Measurements from ENCODE around the gene PEX7.
"Not testable (repeated sequence)": the region's sequence is repeated elsewhere in the genome, so short reads cannot be mapped to it uniquely, and the experiment has no call there.

Gene PEX7

DNA sequence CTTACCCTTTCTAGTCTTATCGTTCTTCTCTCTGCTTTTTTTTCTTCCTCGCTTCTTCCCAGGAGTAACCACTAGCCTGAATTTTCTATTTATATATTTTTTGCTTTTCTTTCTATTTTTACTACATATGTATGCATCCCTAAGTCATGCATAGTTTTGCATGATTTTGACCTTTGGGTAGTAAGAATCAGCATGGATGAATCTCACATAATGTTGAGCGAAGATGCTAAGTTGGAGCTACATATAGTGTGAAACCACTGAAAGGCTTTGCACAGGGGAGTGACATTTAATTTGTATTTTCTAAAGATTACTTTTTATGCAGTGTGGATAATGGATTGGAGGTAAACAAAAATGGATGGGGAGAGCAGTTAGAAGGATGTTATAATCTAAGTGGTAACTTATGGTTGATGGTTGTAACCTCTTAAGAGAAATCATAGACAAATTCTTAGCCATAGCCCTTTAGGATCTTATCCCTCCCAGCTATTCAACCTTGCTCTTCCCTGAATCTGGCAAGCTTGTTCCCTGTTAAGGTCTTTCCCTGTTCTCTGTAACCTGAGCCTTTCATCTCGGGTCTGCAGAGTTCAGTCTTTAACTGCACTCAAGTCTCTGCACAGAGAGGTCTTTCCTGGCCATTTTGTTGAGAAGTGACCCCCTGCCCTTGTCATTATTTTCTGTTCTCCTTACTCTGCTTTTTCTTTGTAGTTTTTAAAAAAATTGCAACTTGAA, 18.0 kb downstream of the PEX7 start:
- no peak for DNase-seq (ENCODE audit: low read depth in 2 of 2, low spot score in 1 of 2)

DNA sequence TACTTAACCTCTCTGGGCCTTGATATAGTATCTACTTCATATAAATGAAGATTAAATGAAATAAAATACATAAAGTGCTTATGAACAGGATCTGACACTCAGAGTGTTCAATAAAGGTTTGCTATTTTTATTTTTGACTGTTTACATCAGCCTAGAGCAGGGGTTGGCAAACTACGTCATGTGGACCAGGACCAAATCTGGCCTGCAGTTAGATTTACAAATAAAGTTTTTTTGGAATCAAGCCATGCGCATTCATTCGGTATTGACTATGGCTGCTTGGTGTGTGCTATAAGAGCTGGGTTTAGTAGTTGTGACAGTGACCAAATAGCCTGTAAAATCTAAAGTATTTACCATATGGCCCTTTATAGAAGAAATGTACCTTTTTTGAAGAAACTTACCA, 20.8 kb downstream of the PEX7 start:
- DNase-seq (ENCODE audit: low read depth in 2 of 2, low spot score in 1 of 2), result no peak

DNA sequence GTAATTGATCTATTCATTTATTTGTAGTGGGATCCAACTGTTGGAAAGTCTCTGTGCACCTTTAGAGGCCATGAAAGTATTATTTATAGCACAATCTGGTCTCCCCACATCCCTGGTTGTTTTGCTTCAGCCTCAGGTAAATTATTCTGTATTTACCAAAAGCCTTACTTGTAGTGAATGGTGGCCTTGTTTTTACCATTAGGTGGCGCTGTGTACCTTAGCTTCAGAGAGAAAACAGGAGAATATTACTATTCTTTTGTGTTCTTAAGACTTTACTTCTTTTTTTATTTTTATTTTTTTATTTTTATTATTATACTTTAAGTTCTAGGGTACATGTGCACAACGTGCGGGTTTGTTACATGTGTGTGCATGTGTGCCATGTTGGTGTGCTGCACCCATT, 23.7 kb downstream of the PEX7 start:
- DNase-seq (ENCODE audit: low read depth in 2 of 2, low spot score in 1 of 2), result no peak

DNA sequence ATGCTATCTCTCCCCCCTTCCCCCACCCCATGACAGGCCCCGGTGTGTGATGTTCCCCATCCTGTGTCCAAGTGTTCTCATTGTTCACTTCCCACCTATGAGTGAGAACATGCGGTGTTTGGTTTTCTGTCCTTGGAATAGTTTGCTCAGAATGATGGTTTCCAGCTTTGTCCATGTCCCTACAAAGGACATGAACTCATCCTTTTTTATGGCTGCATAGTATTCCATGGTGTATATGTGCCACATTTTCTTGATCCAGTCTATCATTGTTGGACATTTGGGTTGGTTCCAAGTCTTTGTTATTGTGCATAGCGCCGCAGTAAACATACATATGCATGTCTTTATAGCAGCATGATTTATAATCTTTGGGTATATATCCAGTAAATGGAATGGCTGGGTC, 24.1 kb downstream of the PEX7 start:
- not testable (repeated sequence) for DNase-seq (ENCODE audit: low read depth in 2 of 2, low spot score in 1 of 2)

DNA sequence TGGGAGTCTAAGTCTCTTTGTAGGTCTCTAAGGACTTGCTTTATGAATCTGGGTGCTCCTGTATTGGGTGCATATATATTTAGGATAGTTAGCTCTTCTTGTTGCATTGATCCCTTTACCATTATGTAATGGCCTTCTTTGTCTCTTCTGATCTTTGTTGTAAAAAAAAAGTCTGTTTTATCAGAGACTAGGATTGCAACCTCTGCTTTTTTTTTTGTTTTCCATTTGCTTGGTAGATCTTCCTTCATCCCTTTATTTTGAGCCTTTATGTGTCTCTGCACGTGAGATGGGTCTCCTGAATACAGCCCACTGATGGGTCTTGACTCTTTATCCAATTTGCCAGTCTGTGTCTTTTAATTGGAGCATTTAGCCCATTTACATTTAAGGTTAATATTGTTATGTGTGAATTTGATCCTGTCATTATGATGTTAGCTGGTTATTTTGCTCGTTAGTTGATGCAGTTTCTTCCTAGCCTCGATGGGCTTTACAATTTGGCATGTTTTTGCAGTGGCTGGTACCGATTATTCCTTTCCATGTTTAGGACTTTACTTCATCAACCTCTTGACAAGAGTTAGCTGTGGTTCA, 27.7 kb downstream of the PEX7 start:
- DNase-seq (ENCODE audit: low read depth in 2 of 2, low spot score in 1 of 2), result not testable (repeated sequence)

DNA sequence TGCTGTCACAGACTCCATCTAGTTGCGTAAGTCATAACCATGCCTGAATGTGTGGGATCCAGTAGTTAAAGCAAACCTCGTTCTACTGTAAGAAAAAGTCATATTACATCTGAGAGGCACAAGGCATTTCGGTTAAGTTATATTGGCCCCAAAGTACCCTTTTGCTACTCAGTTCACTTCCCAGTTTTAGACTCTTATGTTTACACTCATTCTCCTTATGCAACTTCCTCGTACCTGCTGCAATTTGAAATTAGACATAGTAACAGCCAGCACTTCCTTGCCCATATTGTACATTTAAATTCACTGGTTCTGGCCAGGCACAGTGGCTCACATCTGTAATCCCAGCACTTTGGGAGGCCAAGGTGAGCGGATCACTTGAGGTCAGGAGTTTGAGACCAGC, 37.0 kb downstream of the PEX7 start:
- DNase-seq (ENCODE audit: low read depth in 2 of 2, low spot score in 1 of 2), result no peak

DNA sequence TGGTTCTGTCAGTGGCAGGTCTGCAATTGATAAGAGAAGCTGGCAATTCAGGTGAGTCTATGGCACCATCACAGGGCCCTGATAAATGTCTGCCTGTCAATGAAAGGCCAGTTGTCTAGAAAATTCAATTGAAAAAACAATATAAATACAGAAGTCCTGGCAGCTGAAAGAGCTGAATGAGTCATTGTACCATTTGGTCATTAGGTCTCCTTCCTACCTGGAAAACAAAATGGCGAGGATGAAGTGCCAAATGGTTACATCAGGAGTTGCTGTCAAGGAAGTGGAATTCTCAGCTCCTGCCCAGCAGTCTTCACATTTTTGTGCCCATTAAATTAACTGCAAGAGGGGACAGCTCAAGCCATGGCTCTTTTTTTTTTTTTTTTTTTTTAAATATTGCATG, 37.7 kb downstream of the PEX7 start:
- DNase-seq (ENCODE audit: low read depth in 2 of 2, low spot score in 1 of 2), result no peak

DNA sequence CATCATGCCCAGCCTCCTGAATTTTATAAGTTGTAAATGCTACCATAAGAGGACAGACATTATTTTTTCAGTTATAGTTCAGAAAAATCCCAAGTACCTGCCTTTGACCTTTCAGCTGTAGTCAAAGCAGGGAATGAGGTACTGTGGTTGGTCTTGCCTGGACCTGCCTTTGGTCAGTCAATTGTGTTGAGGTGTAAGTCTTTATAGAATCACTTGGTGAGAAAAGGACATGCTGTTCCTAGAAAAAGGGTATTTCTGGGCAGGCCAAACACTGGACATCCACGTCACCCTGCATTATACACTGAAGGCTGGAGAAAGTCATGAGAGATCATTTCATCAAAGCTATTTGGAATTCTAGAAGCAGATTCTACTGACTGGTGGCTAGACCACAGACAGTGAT, 40.3 kb downstream of the PEX7 start:
- DNase-seq (ENCODE audit: low read depth in 2 of 2, low spot score in 1 of 2), result no peak

DNA sequence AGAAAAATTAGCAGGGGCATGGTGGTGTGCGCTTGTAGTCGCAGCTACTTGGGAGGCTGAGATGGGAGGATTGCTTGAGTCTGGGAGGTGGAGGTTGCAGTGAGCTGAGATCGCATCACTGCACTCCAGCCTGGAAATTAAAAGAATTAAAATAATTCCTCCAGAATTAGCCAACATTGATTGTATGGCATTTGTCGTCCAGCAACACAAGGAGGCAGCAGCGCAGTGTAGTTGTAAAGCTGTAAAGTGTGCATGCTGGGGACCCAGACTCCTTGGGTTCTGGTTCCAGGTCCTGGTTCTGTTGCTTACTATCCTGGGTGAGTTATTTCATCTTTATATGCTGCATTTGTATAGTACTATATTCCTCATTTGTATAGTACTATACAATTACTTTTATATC, 41.4 kb downstream of the PEX7 start:
- DNase-seq (ENCODE audit: low read depth in 2 of 2, low spot score in 1 of 2), result no peak

DNA sequence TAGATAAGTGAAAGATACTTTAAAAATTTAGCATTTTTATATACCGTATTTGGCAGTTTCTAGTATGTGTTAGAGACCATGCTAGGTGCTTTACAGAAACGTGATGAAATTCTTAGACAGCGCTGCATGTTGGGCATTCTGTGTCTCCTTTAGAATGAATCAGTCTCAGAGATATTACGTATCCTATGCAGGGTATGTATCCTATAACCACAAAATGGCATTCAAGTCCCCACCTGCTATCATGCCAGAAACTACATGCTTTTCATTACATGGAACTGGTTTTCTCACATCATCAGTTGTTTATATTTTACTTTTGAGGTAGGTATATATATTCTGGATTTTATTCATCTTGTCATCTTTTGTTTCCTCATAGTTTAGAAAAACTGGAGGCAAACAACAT, 42.3 kb downstream of the PEX7 start:
- no peak for DNase-seq (ENCODE audit: low read depth in 2 of 2, low spot score in 1 of 2)

DNA sequence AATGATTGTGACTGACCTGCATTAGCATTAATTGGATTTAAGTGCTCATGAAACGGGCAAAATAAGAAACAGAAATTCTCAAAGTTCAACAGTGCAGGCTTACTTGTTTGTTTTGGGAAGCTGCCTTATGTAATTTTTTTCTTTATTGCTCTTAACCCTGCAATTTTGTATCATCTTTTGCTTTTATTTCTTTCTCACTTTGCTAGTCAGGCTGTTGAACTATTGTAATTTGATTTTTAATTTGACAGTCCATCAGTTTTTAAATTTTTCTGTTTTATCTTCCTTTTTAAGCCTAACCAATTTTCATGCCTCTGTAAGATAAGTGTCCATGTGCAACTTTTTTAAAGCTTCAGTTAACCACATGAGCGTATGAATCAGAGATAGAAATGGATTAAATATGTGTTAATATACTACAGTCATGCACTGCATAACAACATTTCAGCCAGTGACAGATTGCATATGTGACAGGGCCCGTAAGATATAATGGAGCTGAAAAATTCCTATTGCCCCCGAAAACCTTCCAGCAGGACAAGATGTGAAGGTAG, 44.6 kb downstream of the PEX7 start:
- DNase-seq (ENCODE audit: low read depth in 2 of 2, low spot score in 1 of 2), result no peak

DNA sequence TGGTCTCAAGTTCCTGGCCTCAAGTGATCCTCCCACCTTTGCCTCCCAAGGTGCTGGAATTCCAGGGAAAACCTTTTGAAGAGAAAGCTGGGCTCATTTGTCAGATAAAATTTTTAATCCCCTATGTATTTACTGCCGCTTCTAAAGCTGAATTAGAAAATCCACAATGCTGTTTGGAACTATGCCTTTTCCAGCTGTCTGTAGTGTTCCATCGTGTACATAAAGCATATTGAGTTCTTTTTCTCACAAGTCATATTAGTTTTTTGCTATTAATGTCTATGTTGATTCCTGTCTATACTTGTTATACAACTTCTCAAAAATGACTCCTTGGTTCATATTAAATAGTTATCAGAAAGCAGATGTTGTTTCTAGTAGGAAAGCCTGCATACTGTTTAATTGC, 47.1 kb downstream of the PEX7 start:
- DNase-seq (ENCODE audit: low read depth in 2 of 2, low spot score in 1 of 2), result no peak

DNA sequence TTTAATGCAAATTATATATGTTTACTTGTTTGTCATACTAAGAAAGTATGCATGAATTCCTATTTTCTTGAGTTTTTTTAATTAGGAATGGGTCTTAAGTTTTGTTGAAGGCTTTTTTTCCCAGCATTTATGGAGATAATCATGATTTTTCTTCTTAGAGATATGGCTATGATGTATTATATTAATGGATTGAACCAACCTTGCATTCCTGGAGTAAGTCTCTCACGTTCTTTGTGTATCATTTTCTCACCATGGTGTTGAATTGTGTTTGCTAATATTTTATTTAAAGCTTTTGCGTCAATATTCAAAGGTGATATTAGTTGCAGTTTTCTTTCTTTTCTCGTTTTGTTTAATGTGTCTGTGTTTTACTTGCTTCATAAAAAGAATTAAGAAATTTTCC, 51.4 kb downstream of the PEX7 start:
- DNase-seq (ENCODE audit: low read depth in 2 of 2, low spot score in 1 of 2), result no peak

DNA sequence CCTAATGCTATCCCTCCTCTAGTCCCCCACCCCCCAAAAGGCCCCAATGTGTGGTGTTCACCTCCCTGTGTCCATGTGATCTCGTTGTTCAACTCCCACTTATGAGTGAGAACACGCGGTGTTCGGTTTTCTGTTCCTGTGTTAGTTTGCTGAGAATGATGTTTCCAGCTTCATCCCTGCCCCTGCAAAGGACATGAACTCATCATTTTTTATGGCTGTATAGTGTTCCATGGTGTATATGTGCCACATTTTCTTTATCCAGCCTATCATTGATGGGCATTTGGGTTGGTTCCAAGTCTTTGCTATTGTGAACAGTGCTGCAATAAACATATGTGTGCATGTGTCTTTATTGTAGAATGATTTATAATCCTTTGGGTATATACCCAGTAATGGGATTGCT, 54.1 kb downstream of the PEX7 start:
- DNase-seq (ENCODE audit: low read depth in 2 of 2, low spot score in 1 of 2), result not testable (repeated sequence)

DNA sequence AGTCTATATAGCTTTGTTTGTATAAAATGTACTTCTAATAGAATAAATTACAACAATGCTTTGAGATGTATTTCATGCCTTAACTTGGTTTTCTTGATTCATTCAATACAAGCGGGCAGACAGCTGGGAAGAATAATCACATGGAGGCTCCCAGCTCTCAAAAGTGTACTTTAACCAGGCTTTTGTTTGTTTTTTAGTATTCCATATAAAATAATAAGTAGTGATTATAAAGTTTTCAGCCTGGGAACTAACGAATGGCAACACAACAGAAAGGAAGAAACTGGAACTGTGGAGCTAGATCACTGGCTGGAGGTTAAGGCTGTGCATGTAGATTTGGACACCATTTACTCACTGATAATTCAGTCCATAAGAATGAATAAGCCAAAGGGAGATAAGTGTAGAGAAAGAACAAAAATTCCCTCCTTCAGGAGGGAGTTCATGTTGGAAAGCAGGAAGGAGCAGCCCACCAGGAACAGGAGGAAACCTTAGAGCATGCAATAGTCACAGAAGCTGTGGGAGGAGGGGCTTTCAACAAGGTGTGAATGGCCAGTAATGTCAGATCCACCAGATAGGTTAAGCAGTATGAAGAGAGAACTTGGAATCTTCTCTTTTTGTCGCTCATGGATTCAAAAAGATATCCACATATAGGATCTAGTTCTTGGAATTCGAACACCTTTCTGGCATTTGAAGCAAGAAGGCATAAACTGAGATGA, 58.5 kb downstream of the PEX7 start:
- no peak for DNase-seq (ENCODE audit: low read depth in 2 of 2, low spot score in 1 of 2)

DNA sequence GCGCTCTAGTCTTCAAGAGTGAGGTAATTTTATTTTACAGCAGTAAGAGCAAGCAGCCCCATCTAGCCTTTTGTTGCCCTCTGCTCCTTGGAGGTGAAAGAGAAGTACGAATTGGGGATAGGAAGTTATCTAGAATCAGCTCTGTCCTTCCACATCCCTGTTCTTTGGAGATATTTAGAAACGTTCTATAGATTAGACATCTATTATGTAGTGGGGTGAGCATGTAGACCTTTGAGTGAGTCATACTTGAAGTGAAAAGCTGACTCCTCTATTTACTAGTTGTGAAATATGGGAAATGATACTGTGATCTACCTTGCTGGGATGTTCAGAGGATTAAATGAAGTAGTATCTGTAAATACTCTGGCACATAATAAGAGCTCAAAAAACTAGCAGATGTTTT, 63.7 kb downstream of the PEX7 start:
- DNase-seq (ENCODE audit: low read depth in 2 of 2, low spot score in 1 of 2), result no peak

DNA sequence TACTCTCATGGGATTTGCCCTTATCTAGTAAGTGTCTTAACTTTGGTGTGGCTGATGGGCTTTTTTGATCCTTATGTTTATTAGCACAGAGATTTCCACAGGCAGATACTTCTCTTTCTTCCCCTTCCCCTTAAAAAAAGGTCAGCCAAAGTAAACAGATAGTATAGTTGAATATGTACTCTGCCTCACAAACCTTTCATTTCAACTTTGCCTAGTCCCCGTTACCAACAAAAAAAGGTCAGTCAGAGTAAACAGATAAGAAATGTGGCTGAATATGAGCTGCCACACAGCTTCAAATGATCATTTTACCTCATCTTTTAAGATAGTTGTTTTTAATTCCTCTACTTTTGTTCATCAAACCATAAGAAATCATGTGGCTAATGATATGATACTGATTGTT, 65.6 kb downstream of the PEX7 start:
- DNase-seq (ENCODE audit: low read depth in 2 of 2, low spot score in 1 of 2), result no peak

DNA sequence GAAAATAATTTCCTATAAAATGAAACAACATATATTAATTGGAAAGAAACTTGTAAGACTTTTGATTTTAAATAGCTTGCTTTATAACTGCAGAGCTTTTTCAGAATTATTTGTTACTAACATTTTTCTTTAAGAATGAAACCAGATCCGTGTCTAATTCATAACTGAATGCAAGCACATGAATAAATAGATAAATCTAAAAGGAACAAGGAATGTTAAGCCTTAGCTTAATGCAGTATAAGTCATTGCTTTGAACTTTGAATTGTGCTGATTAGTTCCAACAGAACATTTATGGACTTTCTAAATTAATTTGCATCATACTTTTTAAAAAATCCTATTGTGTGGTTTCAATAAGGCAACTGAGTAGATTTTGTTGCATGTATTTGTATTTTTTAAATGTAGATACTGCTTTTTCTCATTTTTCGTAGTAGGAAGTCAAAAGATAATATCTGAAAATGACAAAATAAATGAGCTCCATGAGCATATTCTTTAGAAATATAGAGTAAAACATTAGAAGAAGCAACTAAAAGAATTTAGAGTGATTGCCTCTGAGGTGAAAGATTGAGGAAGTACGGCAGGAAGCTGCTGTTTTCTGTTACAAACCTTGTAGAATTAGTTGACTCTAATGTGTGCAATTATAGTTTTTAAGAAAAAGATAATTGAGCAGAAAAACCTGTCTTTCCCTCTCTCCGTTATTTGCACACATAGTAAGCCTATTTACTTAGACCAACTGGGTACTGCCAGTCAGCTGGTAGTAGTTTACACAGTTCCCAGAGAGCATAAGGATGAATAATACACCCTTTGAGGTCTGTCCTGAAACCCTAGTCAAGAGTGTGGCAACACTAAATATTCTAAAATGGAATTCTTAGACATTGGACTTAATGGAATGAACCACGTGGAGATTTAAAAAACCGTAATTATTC, 67.1 kb downstream of the PEX7 start:
- DNase-seq (ENCODE audit: low read depth in 2 of 2, low spot score in 1 of 2), result no peak

DNA sequence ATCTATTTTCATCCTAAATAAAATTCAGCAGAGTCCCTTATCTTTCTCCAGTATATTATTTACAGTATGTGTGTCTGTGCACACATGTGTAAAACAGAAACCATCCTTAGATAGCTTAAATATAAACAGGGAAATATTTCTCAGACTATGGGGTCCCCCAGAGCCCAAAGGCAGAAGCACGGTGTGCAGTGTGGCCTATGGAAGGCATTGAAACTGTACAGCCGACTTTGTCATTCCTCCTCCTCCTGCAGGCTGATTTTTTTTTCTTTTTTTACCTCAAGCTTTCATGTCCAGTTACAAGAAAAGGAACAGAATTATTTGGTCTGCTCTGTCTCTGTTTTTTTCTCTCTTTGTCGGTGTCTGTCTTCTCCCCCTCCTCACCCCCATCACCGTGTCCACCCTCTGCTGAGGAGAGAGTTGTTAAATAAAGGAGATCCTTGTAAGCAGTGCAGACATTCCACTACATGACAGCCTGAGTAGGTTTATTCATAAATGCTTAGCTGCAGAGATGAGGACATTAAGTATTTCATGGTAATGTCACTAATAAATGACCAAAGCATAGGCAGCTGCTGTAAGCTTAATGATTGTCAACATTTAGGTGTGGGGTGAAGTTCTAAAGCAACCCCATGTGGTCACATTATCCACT, 67.9 kb downstream of the PEX7 start:
- no peak for DNase-seq (ENCODE audit: low read depth in 2 of 2, low spot score in 1 of 2)

DNA sequence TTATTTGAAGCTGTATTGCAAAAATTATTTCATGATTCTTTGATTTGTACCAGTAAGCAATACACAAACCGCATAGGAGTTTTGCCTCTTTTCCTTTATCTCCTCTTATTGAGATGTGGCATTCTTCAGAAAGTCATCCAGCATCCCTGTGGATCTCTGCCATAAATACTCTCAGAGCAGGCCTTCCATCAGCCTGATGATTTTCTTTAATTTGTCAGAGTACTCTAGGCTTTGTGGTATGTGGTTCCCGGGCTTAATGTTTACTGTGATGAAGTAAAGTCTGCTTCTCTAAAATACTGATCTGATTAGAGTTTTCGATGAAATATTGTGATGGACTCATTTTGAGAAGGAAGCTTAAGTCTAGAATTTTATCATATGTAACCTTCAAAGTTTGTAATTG, 68.6 kb downstream of the PEX7 start:
- DNase-seq (ENCODE audit: low read depth in 2 of 2, low spot score in 1 of 2), result no peak

DNA sequence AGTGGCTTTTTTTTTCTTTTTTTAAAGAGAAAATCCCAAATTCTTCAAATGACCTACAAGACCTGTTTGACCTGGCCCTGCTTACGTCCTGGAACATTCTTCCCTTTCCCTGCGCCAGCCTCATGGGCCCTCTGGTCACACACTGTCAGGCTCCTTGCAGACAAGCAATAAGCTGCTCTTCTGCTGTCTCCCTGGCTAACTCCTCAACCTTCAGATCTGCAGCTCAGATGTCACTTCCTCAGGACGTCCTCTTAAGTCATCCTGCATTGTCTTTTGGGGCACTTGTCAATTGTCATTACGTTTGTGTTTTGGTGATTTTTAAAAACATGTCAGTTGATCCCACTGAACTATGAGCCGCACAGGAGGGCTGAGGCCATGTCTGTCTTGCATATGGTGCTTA, 70.8 kb downstream of the PEX7 start:
- no peak for DNase-seq (ENCODE audit: low read depth in 2 of 2, low spot score in 1 of 2)

Measured in stimulated activated CD8-positive, alpha-beta memory T cell treated with anti-CD3 and anti-CD28 coated beads, Interleukin-4, amount 100 ng/mL, for 1 hour (primary cell).